Kidney epithelial cell (primary cell): ENCODE data around the gene RYR1. TPM values are rescaled to one million over a fixed set of nuclear protein-coding genes. Genes with fewer than 3 reads are reported as not detected.

ENCODE experiments used
- DNase-seq: peaks from one replicate; pipeline ENCODE4 v3.0.0-alpha.2; 2010; ENCODE audit warnings: low read depth
- H3K27me3 ChIP-seq: 2 replicates; pipeline ENCODE4 v1.6.0; 2011; ENCODE audit warnings: low read length; ENCODE audit not compliant: control insufficient read depth, insufficient read depth
- H3K36me3 ChIP-seq: 2 replicates; pipeline ENCODE4 v1.5.1; 2011; ENCODE audit warnings: low read length; ENCODE audit not compliant: control insufficient read depth, insufficient read depth
- H3K4me3 ChIP-seq: 2 replicates; pipeline ENCODE4 v1.5.1; 2011; ENCODE audit warnings: low read depth, mild to moderate bottlenecking, control low read depth, low read length
- total RNA-seq: library from RNA; depleted of rRNA; stranded (reverse); fragments of >200 nt; gene quantifications from 2 replicates; pipeline ENCODE4 v1.2.3, GENCODE V29; 2015
- TF ChIP-seq, protein P1 (sequence below): IDR thresholded peaks from 2 replicates; pipeline ENCODE4 v1.5.1; 2011; ENCODE audit warnings: mild to moderate bottlenecking, moderate library complexity, low read length, control low read depth, inconsistent platforms; ENCODE audit not compliant: insufficient read depth, poor library complexity, severe bottlenecking

Gene RYR1
- total RNA-seq, 1 donor from 2014 or later = 0.17 TPM

DNA sequence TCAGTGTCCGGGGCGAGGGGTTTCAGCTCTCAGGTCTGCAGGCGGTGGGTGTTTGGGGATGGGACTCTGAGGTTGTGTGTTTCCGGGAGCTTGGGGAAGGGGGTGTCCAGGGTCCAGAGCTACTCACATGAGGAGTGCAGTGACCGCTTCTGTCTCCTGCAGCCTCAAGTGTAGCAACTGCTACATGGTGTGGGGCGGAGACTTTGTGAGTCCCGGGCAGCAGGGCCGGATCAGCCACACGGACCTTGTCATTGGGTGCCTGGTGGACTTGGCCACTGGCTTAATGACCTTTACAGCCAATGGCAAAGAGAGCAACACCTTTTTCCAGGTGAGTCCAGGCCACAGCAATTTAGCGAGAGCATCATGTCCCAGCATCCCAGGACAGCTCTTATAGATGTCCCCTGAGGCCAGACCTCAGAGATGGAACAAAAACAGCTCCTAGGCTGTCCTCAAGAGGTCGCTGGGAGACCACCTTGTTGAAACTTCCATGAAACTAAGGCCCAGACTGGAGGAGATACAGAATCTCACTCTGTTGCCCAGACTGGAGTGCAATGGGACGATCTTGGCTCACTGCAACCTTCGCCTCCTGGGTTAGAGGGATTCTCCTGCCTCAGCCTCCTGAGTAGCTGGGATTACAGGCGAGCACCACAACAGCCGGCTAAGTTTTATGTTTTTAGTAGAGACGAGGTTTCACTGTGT, 44.9 kb downstream of the RYR1 start:
- Histone ChIP-seq H3K36me3 (no peaks in the 10 kb centered on the region), H3K27me3 (no peaks in the 10 kb centered on the region), H3K4me3 (no peak overlapping the region)
- TF ChIP-seq, protein P1, sequence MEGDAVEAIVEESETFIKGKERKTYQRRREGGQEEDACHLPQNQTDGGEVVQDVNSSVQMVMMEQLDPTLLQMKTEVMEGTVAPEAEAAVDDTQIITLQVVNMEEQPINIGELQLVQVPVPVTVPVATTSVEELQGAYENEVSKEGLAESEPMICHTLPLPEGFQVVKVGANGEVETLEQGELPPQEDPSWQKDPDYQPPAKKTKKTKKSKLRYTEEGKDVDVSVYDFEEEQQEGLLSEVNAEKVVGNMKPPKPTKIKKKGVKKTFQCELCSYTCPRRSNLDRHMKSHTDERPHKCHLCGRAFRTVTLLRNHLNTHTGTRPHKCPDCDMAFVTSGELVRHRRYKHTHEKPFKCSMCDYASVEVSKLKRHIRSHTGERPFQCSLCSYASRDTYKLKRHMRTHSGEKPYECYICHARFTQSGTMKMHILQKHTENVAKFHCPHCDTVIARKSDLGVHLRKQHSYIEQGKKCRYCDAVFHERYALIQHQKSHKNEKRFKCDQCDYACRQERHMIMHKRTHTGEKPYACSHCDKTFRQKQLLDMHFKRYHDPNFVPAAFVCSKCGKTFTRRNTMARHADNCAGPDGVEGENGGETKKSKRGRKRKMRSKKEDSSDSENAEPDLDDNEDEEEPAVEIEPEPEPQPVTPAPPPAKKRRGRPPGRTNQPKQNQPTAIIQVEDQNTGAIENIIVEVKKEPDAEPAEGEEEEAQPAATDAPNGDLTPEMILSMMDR = no peak
- no peak for DNase-seq

DNA sequence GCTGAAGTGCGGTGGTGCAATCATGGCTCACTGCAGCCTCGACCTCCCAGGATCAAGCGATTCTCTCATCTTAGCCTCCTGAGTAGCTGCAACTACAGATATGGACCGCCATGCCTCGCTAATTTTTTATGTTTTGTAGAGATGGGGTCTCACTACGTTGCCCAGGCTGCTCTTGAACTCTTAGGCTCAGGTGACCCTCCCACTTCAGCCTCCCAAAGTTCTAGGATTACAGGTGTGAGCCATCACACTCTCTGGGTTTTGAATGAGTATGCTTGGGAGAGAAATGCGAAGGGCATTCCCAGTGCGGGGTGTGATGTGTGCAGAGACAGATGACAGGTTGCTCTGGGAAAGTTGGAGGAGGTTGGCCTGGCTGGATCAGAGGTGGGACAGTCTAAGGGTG, 49.0 kb downstream of the RYR1 start:
- H3K36me3 ChIP-seq = no peaks in the 10 kb centered on the region
- no peaks in the 10 kb centered on the region for H3K27me3 ChIP-seq
- TF ChIP-seq, protein P1 = no peak
- DNase-seq = no peak
- H3K4me3 ChIP-seq = no peak overlapping the region

DNA sequence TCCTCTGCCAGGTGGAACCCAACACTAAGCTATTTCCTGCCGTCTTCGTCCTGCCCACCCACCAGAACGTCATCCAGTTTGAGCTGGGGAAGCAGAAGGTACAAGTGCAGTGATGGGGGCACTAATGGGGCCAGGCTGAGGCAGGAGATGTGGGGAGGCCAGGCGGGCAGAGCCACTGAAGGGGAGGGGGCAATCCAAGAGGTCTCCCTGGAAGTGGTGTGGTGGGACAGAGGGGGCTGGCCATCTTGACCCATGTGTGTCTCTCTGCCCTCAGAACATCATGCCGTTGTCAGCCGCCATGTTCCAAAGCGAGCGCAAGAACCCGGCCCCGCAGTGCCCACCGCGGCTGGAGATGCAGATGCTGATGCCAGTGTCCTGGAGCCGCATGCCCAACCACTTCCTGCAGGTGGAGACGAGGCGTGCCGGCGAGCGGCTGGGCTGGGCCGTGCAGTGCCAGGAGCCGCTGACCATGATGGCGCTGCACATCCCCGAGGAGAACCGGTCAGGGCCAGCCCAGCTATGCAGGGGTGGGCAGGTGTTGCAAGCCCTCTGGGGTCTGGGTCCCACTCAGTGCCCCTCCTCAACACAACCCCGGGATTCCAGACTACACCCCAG, 49.6 kb downstream of the RYR1 start:
- Histone ChIP-seq H3K36me3 (no peaks in the 10 kb centered on the region), H3K27me3 (no peaks in the 10 kb centered on the region), H3K4me3 (no peak overlapping the region)
- TF ChIP-seq, protein P1 = no peak
- DNase-seq = no peak

DNA sequence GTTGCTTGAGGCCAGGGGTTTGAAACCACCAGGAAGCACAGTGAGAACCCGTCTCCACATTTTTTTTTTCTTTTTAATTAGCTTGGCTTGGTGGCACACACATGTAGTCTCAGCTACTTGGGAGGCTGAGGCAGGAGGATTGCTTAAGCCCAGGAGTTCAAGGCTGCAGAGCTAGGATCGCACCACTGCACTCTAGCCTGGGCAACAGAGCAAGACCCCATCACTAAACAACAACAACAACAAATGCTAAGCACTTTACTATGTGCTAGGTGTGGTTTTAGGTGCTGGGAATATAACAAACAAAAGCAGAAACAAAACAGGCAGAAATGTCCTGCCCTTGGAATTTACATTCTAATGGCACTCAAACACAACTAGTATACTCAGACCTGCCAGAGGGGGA, 51.3 kb downstream of the RYR1 start:
- H3K36me3 ChIP-seq = no peaks in the 10 kb centered on the region
- H3K4me3 ChIP-seq = no peak overlapping the region
- DNase-seq = no peak
- H3K27me3 ChIP-seq = no peaks in the 10 kb centered on the region
- TF ChIP-seq, protein P1 = no peak

DNA sequence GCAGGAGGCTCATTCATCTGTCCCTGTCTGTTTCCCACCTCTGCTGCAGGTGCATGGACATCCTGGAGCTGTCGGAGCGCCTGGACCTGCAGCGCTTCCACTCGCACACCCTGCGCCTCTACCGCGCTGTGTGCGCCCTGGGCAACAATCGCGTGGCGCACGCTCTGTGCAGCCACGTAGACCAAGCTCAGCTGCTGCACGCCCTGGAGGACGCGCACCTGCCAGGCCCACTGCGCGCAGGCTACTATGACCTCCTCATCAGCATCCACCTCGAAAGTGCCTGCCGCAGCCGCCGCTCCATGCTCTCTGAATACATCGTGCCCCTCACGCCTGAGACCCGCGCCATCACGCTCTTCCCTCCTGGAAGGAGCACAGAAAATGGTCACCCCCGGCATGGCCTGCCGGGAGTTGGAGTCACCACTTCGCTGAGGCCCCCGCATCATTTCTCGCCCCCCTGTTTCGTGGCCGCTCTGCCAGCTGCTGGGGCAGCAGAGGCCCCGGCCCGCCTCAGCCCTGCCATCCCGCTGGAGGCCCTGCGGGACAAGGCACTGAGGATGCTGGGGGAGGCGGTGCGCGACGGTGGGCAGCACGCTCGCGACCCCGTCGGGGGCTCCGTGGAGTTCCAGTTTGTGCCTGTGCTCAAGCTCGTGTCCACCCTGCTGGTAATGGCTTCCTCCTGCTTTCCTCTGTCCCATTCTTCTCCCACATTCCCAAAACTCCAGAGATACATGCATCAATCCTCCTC, 52.2 kb downstream of the RYR1 start:
- TF ChIP-seq, protein P1 = no peak
- DNase-seq = no peak
- Histone ChIP-seq H3K36me3 (no peaks in the 10 kb centered on the region), H3K27me3 (no peaks in the 10 kb centered on the region), H3K4me3 (no peak overlapping the region)
